T-cell (primary cell): ENCODE results near the gene INPP5D. TPM values are rescaled to one million over a fixed set of nuclear protein-coding genes. Genes with fewer than 3 reads are reported as not detected.

Experiments
- ATAC-seq, 4 experiments: fragments of 200-7000 bp in 3 of 4; fragments of 150-1000 bp in 1 of 4; cut with Tn5 transposase; replicated peaks in 1 of 4; 1 replicate in 3 of 4; 2 replicates in 1 of 4; pipeline ENCODE4 v1.10.0; 2021; ENCODE audit warnings: moderate library complexity in 3 of 4, mild to moderate bottlenecking in 2 of 4, moderate number of reproducible peaks in 1 of 4
- CTCF ChIA-PET, 2 donors: fragments of 300-600 bp; sonication (Branson Sonifier 250); formaldehyde crosslinking; loops; one replicate each; lab custom pipeline; 2022; ENCODE audit warnings: antibody characterized with exemption in 2 of 2; lab: Charles Lee
- POLR2A ChIA-PET, 2 donors: fragments of 300-600 bp; sonication (Branson Sonifier 250); formaldehyde crosslinking; loops; one replicate each; lab custom pipeline; 2022; ENCODE audit warnings: antibody characterized with exemption in 2 of 2; lab: Charles Lee
- DNase-seq, 35 experiments: peaks; one replicate each; pipeline versions ENCODE4 v3.0.0 to v3.0.0-alpha.2; 2013 to 2023
- H3K27ac ChIP-seq: one replicate; pipeline ENCODE4 v1.5.1; 2013; ENCODE audit warnings: low read length
- H3K27me3 ChIP-seq, 2 experiments: replicated peaks in 1 of 2; 1 replicate in 1 of 2; 2 replicates in 1 of 2; pipeline versions ENCODE4 v1.6.1 to v1.7.0; 2013; ENCODE audit warnings: low read length in 1 of 2, mixed read lengths in 1 of 2; ENCODE audit not compliant: control insufficient read depth in 2 of 2, insufficient read depth in 2 of 2; ENCODE audit errors: extremely low read depth in 1 of 2
- H3K36me3 ChIP-seq, 2 donors: 1 replicate in 1 of 2; 2 replicates in 1 of 2; pipeline versions ENCODE4 v1.6.1 to v1.7.0; 2013; ENCODE audit warnings: low read length in 1 of 2; ENCODE audit not compliant: control insufficient read depth in 2 of 2, insufficient read depth in 1 of 2; ENCODE audit errors: extremely low read depth in 1 of 2
- H3K4me1 ChIP-seq, 2 experiments: 1 replicate in 1 of 2; 2 replicates in 1 of 2; pipeline versions ENCODE4 v1.6.1 to v1.7.0; 2013; ENCODE audit warnings: low read length in 2 of 2, mixed read lengths in 1 of 2; ENCODE audit not compliant: insufficient read depth in 2 of 2, control insufficient read depth in 1 of 2; ENCODE audit errors: extremely low read depth in 1 of 2
- H3K4me3 ChIP-seq, 2 donors: 1 replicate in 1 of 2; 2 replicates in 1 of 2; pipeline versions ENCODE4 v1.5.1 to v1.7.0; 2013; ENCODE audit warnings: mild to moderate bottlenecking in 2 of 2, low read length in 1 of 2, moderate library complexity in 1 of 2; ENCODE audit not compliant: control insufficient read depth in 1 of 2; ENCODE audit errors: extremely low read depth in 1 of 2
- H3K9me3 ChIP-seq: 2 replicates; pipeline ENCODE4 v1.7.0; 2013
- H3K27ac Mint-ChIP-seq, 2 donors: one replicate each; pipeline ENCODE4 v1.8.0; 2020 to 2021; ENCODE audit warnings: mild to moderate bottlenecking in 2 of 2, mixed read lengths in 2 of 2
- H3K27me3 Mint-ChIP-seq, 2 donors: one replicate each; pipeline ENCODE4 v1.8.0; 2021 to 2022; ENCODE audit warnings: mixed read lengths in 2 of 2
- H3K36me3 Mint-ChIP-seq: one replicate; pipeline ENCODE4 v1.8.0; 2021; ENCODE audit warnings: mixed read lengths
- H3K4me1 Mint-ChIP-seq, 3 donors: one replicate each; pipeline ENCODE4 v1.8.0; 2020 to 2022; ENCODE audit warnings: mixed read lengths in 3 of 3, mild to moderate bottlenecking in 1 of 3
- H3K4me3 Mint-ChIP-seq, 3 donors: one replicate each; pipeline ENCODE4 v1.8.0; 2020 to 2022; ENCODE audit warnings: mild to moderate bottlenecking in 3 of 3, mixed read lengths in 3 of 3, moderate library complexity in 3 of 3
- H3K9me3 Mint-ChIP-seq, 3 donors: one replicate each; pipeline ENCODE4 v1.8.0; 2020 to 2022; ENCODE audit warnings: mixed read lengths in 3 of 3
- WGBS: methylation state at CpG from one replicate; pipeline ENCODE4 v1.1.5; 2013; ENCODE audit warnings: missing lambda C conversion rate; ENCODE audit not compliant: insufficient coverage; 5-methylcytosine and 5-hydroxymethylcytosine counted together
- total RNA-seq, 35 experiments: library from RNA in 6 of 35; stranded (reverse) in 6 of 35; fragments of 120-200 nt in 1 of 35; gene quantifications; one replicate each; pipeline versions ENCODE4 v1.2.1 to v1.2.4 and lab custom pipeline; 2013 to 2026

Gene INPP5D
- total RNA-seq, 5 donors from 2014 or later (not counting 1 experiment from before 2014, with no cell fraction given), result 108 to 216 (median 135) TPM

- CTCF ChIA-PET, result no interaction called here
- no peaks in the 10 kb centered on the region for H3K9me3 ChIP-seq
- H3K27ac ChIP-seq, result peak overlapping the region; percentile 9
- 100% methylated on average over 3 of the region's 4 CpGs for WGBS
- H3K36me3 ChIP-seq, result peaks cover 36 to 90% of the 10 kb centered on the region in 2 donors
- peaks cover 0 to 5% (median 2%) of the 10 kb centered on the region in 3 donors for H3K4me1 Mint-ChIP-seq
- no peaks in the 10 kb centered on the region for H3K9me3 Mint-ChIP-seq
- peaks cover 0 to 31% of the 10 kb centered on the region in 2 experiments for H3K4me1 ChIP-seq
- POLR2A ChIA-PET, result no interaction called here
- DNase-seq (no peak), ATAC-seq (no peak)
- H3K4me3 ChIP-seq, result no peak overlapping the region
- H3K36me3 Mint-ChIP-seq, result peaks cover 37% of the 10 kb centered on the region
- H3K27me3 Mint-ChIP-seq, result no peaks in the 10 kb centered on the region
- no peak overlapping the region for H3K27ac Mint-ChIP-seq
- no peaks in the 10 kb centered on the region for H3K27me3 ChIP-seq
- no peak overlapping the region for H3K4me3 Mint-ChIP-seq
These were observed 104.8 kb downstream of the INPP5D start for GRCh38 chr2:233164967-233165366.

DNA sequence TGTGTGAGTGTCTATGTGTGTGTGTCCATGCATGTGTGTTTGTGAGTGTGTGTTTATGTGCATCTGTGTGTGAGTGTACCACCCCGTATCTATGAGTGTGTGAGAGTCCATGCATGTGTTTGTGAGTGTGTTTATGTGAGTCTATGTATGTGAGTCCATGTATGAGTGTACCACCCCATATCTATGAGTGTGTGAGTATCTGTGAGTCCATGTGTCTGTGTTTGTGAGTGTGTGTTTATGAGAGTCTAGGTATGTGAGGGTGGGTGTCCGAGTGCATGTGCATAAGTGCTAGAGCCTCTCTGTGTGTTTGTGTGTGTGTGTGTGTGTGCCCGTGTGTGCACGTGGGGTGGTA is 105.4 kb downstream of the INPP5D start:
- H3K27ac Mint-ChIP-seq, result no peak overlapping the region
- no peaks in the 10 kb centered on the region for H3K9me3 Mint-ChIP-seq
- ATAC-seq (no peak), DNase-seq (no peak)
- POLR2A ChIA-PET, result no interaction called here
- peaks cover 0 to 5% (median 2%) of the 10 kb centered on the region in 3 donors for H3K4me1 Mint-ChIP-seq
- H3K4me3 Mint-ChIP-seq, result no peak overlapping the region
- H3K36me3 Mint-ChIP-seq, result peaks cover 34% of the 10 kb centered on the region
- Histone ChIP-seq H3K4me1 (peaks cover 0 to 31% of the 10 kb centered on the region in 2 experiments), H3K27me3 (no peaks in the 10 kb centered on the region), H3K4me3 (no peak overlapping the region), H3K27ac (peak overlapping the region; percentile 56), H3K36me3 (peaks cover 40 to 90% of the 10 kb centered on the region in 2 donors), H3K9me3 (no peaks in the 10 kb centered on the region)
- no peaks in the 10 kb centered on the region for H3K27me3 Mint-ChIP-seq
- CTCF ChIA-PET, result no interaction called here
- WGBS, result 43% methylated on average over 4 of the region's 4 CpGs

- Mint-ChIP-seq H3K4me3 (no peak overlapping the region), H3K27ac (no peak overlapping the region), H3K36me3 (peaks cover 36% of the 10 kb centered on the region), H3K27me3 (no peaks in the 10 kb centered on the region), H3K4me1 (peaks cover 0 to 5% (median 2%) of the 10 kb centered on the region in 3 donors), H3K9me3 (no peaks in the 10 kb centered on the region)
- peak in 23 of 35 experiments; percentile 5 to 47 (median 18) for DNase-seq
- Histone ChIP-seq H3K4me1 (peaks cover 0 to 31% of the 10 kb centered on the region in 2 experiments), H3K27me3 (no peaks in the 10 kb centered on the region), H3K4me3 (no peak overlapping the region), H3K36me3 (peaks cover 40 to 91% of the 10 kb centered on the region in 2 donors), H3K27ac (peak overlapping the region; percentile 56), H3K9me3 (no peaks in the 10 kb centered on the region)
- peak in 3 of 4 experiments; percentile 27 to 75 (median 55) for ATAC-seq
- 48% methylated on average over 15 of the region's 19 CpGs for WGBS
- POLR2A ChIA-PET, result no interaction called here
- CTCF ChIA-PET, result no interaction called here
These were observed 105.9 kb downstream of the INPP5D start for GRCh38 chr2:233165895-233166661.

DNA sequence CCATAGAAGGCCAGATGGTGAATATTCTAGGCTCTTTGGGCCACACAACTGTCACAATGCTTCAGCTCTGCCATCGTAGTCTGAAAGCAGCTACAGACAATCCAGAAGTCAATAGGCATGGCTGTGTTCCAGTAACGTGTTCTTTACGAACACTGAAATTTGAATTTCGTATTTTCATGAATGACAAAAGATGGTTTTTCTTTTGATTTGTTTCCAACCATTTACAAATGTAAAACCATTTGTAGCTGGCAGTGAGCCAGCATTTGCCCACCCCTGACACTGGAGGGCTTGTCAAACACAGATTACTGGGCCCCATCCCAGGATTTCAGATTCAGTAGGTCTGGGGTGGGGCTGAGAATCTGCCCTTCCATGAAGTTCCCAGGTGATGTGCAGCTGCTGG is 108.3 kb downstream of the INPP5D start:
- Histone ChIP-seq H3K36me3 (peaks cover 37 to 90% of the 10 kb centered on the region in 2 donors), H3K4me1 (peaks cover 0 to 31% of the 10 kb centered on the region in 2 experiments), H3K27ac (no peak overlapping the region), H3K27me3 (no peaks in the 10 kb centered on the region), H3K4me3 (no peak overlapping the region), H3K9me3 (no peaks in the 10 kb centered on the region)
- ATAC-seq, result no peak
- peaks cover 41% of the 10 kb centered on the region for H3K36me3 Mint-ChIP-seq
- 96% methylated on average over 2 of the region's 4 CpGs for WGBS
- ChIA-PET CTCF (no interaction called here), POLR2A (no interaction called here)
- H3K4me3 Mint-ChIP-seq, result no peak overlapping the region
- H3K4me1 Mint-ChIP-seq, result peaks cover 0 to 3% (median 2%) of the 10 kb centered on the region in 3 donors
- no peaks in the 10 kb centered on the region for H3K27me3 Mint-ChIP-seq
- no peaks in the 10 kb centered on the region for H3K9me3 Mint-ChIP-seq
- no peak overlapping the region for H3K27ac Mint-ChIP-seq
- DNase-seq, result no peak

- no peak overlapping the region for H3K4me3 ChIP-seq
- H3K9me3 ChIP-seq, result no peaks in the 10 kb centered on the region
- POLR2A ChIA-PET, result no interaction called here
- no peaks in the 10 kb centered on the region for H3K9me3 Mint-ChIP-seq
- no peaks in the 10 kb centered on the region for H3K27me3 ChIP-seq
- CTCF ChIA-PET, result no interaction called here
- ATAC-seq (no peak), DNase-seq (no peak)
- peaks cover 0 to 27% of the 10 kb centered on the region in 2 experiments for H3K4me1 ChIP-seq
- peak overlapping the region; percentile 9 to 23 for H3K27ac Mint-ChIP-seq
- H3K36me3 Mint-ChIP-seq, result peaks cover 38% of the 10 kb centered on the region
- no peaks in the 10 kb centered on the region for H3K27me3 Mint-ChIP-seq
- 100% methylated on average over 4 of the region's 11 CpGs for WGBS
- H3K4me1 Mint-ChIP-seq, result peaks cover 0 to 3% (median 2%) of the 10 kb centered on the region in 3 donors
- peaks cover 32 to 90% of the 10 kb centered on the region in 2 donors for H3K36me3 ChIP-seq
- no peak overlapping the region for H3K27ac ChIP-seq
- H3K4me3 Mint-ChIP-seq, result no peak overlapping the region
These were observed 108.8 kb downstream of the INPP5D start for GRCh38 chr2:233168919-233169318.

- no peaks in the 10 kb centered on the region for H3K27me3 Mint-ChIP-seq
- no peak overlapping the region for H3K27ac Mint-ChIP-seq
- 100% methylated on average over 1 of the region's 2 CpGs for WGBS
These were observed 111.2 kb downstream of the INPP5D start for GRCh38 chr2:233171344-233171743.

More at GRCh38 chr2:233171344-233171743, 111.2 kb downstream of the INPP5D start:
- Histone ChIP-seq H3K36me3 (peaks cover 26 to 85% of the 10 kb centered on the region in 2 donors), H3K9me3 (no peaks in the 10 kb centered on the region), H3K4me3 (no peak overlapping the region), H3K27ac (no peak overlapping the region), H3K4me1 (peaks cover 0 to 3% of the 10 kb centered on the region in 2 experiments), H3K27me3 (no peaks in the 10 kb centered on the region)
- Mint-ChIP-seq H3K4me3 (no peak overlapping the region), H3K36me3 (peaks cover 43% of the 10 kb centered on the region), H3K9me3 (no peaks in the 10 kb centered on the region), H3K4me1 (peaks cover 0 to 8% (median 3%) of the 10 kb centered on the region in 3 donors)
- POLR2A ChIA-PET, result interaction anchor here in 1 of 2 donors (0.7 kb wide), 1 partner anchor 22 kb away, joined by 8 read pairs; no protein-coding TSS in a partner anchor
- CTCF ChIA-PET, result interaction anchor here in 1 of 2 donors (0.7 kb wide), 1 partner anchor 29 kb away, joined by 3 read pairs; no protein-coding TSS in a partner anchor
- ATAC-seq (no peak), DNase-seq (no peak)
